Gastroesophageal sphincter (tissue), 4 donors: ENCODE results near the gene CDC42BPB. TPM values are rescaled to one million over a fixed set of nuclear protein-coding genes. Genes with fewer than 3 reads are reported as not detected.
A peak's percentile ranks its signal among the peaks of the same experiment; 100 is the strongest.

ENCODE experiments used
- ATAC-seq: fragments of 150-250 bp; one replicate; pipeline ENCODE4 v1.9.1; 2016; ENCODE audit warnings: mild to moderate bottlenecking, moderate library complexity
- H3K27ac ChIP-seq, 4 donors: fragments of 200-600 bp; sonication (generic) in 3 of 4; 1 replicate in 3 of 4; 2 replicates in 1 of 4; pipeline ENCODE4 v1.5.1; 2016 to 2019
- H3K27me3 ChIP-seq: fragments of 200-600 bp; sonication (generic); one replicate; pipeline ENCODE4 v1.5.1; 2019
- H3K36me3 ChIP-seq, 2 donors: fragments of 200-600 bp; sonication (generic); one replicate each; pipeline ENCODE4 v1.5.1; 2019; ENCODE audit warnings: control low read depth in 1 of 2
- H3K4me1 ChIP-seq, 3 donors: fragments of 200-600 bp; sonication (generic); 1 replicate in 2 of 3; 2 replicates in 1 of 3; pipeline ENCODE4 v1.5.1; 2016 to 2019; ENCODE audit warnings: control low read depth in 2 of 3
- H3K4me3 ChIP-seq, 2 donors: fragments of 200-600 bp; sonication (generic); one replicate each; pipeline ENCODE4 v1.5.1; 2019; ENCODE audit warnings: mild to moderate bottlenecking in 1 of 2, moderate library complexity in 1 of 2
- H3K9me3 ChIP-seq, 3 donors: fragments of 200-600 bp; sonication (generic); one replicate each; pipeline ENCODE4 v1.5.1; 2017 to 2019; ENCODE audit warnings: control low read depth in 2 of 3
- EP300 ChIP-seq: sonication (generic); formaldehyde crosslinking; IDR thresholded peaks from one replicate; pipeline ENCODE4 v1.6.1; 2017; ENCODE audit warnings: antibody characterized with exemption, mild to moderate bottlenecking
- POLR2A ChIP-seq, 2 donors: fragments of 450-650 bp; IDR thresholded peaks; one replicate each; pipeline ENCODE4 v1.6.1; 2017; ENCODE audit warnings: antibody characterized with exemption in 2 of 2, mild to moderate bottlenecking in 2 of 2, moderate library complexity in 1 of 2
- POLR2AphosphoS5 ChIP-seq: sonication (generic); formaldehyde crosslinking; IDR thresholded peaks from one replicate; pipeline ENCODE4 v1.6.1; 2017; ENCODE audit warnings: antibody characterized with exemption
- WGBS, 2 donors: methylation state at CpG; one replicate each; pipeline ENCODE4 v1.1.5; 2018; ENCODE audit warnings: low coverage in 1 of 2; 5-methylcytosine and 5-hydroxymethylcytosine counted together
- total RNA-seq, 4 donors: library from RNA; depleted of rRNA; stranded (reverse); fragments of >200 nt; gene quantifications; one replicate each; pipeline ENCODE4 v1.1.0, GENCODE V29; 2016
- TF ChIP-seq, protein P1 (sequence below), 4 experiments: fragments of 200-600 bp in 2 of 4; fragments of 450-650 bp in 2 of 4; sonication (generic) in 1 of 4; IDR thresholded peaks; one replicate each; pipeline ENCODE4 v1.5.1; 2017 to 2019; ENCODE audit warnings: antibody characterized with exemption in 4 of 4, mild to moderate bottlenecking in 2 of 4, moderate library complexity in 2 of 4

Gene CDC42BPB
- total RNA-seq, 4 donors from 2014 or later, result 86.7 to 151 (median 97.3) TPM

DNA sequence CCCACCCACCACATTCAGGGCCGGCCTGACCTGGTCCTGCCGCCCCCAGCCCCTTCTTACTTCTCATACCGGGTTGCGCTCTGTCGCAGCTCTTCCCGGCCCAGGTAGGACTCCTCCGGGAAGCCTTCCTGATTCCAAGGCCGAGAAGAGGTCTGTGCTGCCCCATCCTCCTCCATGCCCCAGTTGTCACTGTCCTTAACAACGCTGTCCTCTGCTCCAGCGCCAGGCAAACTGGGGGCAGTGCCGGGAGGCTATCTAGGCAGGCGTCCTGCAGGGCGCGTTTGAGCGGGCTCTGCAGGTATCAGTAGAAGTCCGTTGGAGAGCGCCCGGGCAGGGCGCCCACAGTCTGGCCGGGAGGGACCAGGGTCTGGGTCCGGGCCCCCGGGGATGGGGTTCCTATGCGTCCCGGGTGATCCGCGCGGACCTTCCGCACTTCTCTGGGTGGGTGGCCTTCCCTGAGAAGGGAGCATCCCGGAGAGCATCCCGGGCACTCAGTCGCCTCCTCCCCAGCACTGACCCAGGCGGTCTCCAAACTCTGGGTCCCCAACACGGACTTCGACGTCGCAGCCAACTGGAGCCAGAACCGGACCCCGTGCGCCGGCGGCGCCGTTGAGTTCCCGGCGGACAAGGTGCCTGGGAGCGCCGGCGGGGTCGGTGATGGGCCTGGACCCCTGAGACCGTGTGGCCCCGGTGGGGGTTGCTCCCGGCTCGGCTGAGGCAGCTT lies 134.0 kb downstream of the CDC42BPB start:
- Histone ChIP-seq H3K4me1 (peaks cover under 1 to 25% (median 13%) of the 10 kb centered on the region in 3 donors), H3K27me3 (peaks cover 77% of the 10 kb centered on the region), H3K27ac (no peak overlapping the region), H3K9me3 (no peaks in the 10 kb centered on the region), H3K36me3 (no peaks in the 10 kb centered on the region), H3K4me3 (peak overlapping the region in 1 of 2 donors; percentile 40)
- no peak for ATAC-seq
- TF ChIP-seq POLR2A (IDR thresholded peaks at IDR 0.05) (no peak), EP300 (no peak)
- WGBS, 2 donors, result 0% methylated on average over 1 to 6 of the region's 53 CpGs

DNA sequence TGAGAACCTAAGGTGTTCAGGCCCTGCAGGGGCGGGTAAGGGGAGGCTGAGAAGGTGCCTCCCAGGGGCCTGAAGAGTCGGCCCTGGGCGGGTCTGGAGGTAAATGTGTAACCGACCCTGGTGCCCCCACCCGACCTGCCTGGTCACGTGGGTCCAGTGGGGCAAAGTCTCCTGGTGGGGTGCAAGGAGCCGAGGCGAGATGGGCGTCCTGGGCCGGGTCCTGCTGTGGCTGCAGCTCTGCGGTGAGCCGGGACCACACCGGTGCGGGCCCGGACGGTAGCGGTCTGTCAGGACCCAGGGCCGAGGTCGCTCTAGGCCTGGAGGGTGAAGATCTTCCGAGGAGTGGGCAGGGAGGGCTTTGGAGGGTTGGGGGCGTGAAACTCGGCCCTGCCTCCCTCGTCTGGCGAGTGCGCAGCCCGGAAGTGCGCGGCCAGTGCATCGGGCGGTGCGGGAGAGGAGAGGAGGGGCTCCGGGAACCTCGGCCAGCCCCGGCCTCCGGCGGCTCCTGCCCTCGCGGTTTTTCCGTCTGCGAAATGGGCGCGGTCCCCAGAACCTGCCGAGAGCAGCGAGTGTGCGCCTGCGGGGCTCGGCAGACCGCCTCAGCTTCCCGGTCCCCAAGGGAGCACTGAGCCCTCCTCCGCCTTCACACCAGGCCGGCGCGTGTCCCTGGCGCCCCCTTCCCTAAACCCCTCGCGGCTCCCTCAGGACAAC lies 134.7 kb downstream of the CDC42BPB start, which contains the start of gene AMN:
Gene AMN (plus strand): TSS at position 174 of the 711 bp plus-strand sequence. CDS start 26 bp downstream, at position 200.
- Histone ChIP-seq H3K4me3 (peak within 1 kb of the TSS in 1 of 2 donors; percentile 40), H3K27ac (no peak within 1 kb of the TSS), H3K4me1 (peaks cover 0 to 19% (median 8%) of the 10 kb centered on the region in 3 donors), H3K27me3 (peaks cover 70% of the 10 kb centered on the region), H3K36me3 (no peaks in the 10 kb centered on the region), H3K9me3 (no peaks in the 10 kb centered on the region)
- WGBS, 2 donors, result 3% methylated on average over 6 to 7 of the region's 56 CpGs
- ATAC-seq, result no peak
- TF ChIP-seq, protein P1, sequence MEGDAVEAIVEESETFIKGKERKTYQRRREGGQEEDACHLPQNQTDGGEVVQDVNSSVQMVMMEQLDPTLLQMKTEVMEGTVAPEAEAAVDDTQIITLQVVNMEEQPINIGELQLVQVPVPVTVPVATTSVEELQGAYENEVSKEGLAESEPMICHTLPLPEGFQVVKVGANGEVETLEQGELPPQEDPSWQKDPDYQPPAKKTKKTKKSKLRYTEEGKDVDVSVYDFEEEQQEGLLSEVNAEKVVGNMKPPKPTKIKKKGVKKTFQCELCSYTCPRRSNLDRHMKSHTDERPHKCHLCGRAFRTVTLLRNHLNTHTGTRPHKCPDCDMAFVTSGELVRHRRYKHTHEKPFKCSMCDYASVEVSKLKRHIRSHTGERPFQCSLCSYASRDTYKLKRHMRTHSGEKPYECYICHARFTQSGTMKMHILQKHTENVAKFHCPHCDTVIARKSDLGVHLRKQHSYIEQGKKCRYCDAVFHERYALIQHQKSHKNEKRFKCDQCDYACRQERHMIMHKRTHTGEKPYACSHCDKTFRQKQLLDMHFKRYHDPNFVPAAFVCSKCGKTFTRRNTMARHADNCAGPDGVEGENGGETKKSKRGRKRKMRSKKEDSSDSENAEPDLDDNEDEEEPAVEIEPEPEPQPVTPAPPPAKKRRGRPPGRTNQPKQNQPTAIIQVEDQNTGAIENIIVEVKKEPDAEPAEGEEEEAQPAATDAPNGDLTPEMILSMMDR (IDR thresholded peaks at IDR 0.05), result no peak
- TF ChIP-seq EP300 (no peak), POLR2AphosphoS5 (no peak), POLR2A (IDR thresholded peaks at IDR 0.05) (no peak)

DNA sequence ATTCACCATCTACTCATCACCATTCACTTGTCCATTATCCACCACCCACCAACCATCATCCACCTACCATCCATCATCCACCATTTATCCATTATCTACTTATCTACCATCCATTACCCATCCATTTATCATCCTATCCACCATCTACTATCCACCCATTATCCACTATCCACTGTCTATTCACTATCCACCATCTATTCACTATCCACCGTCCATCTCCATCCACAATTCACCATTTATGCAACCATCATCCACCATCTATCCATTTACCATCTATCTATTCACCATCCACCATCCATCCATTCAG lies 136.4 kb downstream of the CDC42BPB start:
- WGBS, 2 donors, result 100% methylated on average over 1 of the region's 1 CpG
- H3K36me3 ChIP-seq, result no peaks in the 10 kb centered on the region

DNA sequence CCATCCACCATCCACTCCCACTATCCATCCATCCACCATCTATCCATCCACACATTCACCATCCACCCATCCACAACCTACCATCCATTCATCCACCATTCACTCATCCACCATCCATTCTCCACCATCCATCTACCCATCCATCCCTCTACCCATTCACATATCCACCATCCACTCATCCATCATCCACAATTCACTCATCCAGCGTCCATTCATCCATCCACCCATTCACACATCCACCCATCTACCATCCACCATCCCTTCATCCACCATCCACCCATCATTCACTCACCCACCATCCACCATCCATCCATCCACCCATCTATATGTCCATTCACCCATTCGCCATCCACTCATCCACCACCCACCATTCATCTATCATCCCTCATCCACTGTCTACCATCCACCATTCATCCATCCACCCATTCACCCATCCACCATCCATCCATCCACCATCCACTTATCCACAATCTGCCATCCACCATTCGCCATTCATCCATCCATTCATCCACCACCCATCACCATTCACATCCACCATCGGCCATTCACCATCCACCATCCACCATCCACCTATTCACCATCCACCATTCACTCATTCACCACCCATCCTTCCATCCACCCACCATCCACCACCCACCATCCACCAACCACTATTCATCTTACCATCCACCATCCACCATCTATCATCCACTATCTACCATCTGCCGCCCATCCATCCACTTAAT lies 136.9 kb downstream of the CDC42BPB start:
- ATAC-seq, result no peak
- Histone ChIP-seq H3K4me1 (peaks cover 0 to 19% (median 8%) of the 10 kb centered on the region in 3 donors), H3K27ac (no peak overlapping the region), H3K27me3 (peaks cover 49% of the 10 kb centered on the region), H3K9me3 (no peaks in the 10 kb centered on the region), H3K36me3 (no peaks in the 10 kb centered on the region), H3K4me3 (no peak overlapping the region)
- WGBS, 2 donors, result 97 to 98% methylated on average over 5 of the region's 5 CpGs
- TF ChIP-seq, protein P1 (IDR thresholded peaks at IDR 0.05), result no peak

More for the DNA sequence above, 136.4 kb downstream of the CDC42BPB start:
- ATAC-seq, result no peak
- TF ChIP-seq POLR2AphosphoS5 (no peak), POLR2A (IDR thresholded peaks at IDR 0.05) (no peak), EP300 (no peak)
- TF ChIP-seq, protein P1 (IDR thresholded peaks at IDR 0.05), result no peak
- no peaks in the 10 kb centered on the region for H3K9me3 ChIP-seq
- H3K27me3 ChIP-seq, result peaks cover 54% of the 10 kb centered on the region
- peaks cover 0 to 19% (median 8%) of the 10 kb centered on the region in 3 donors for H3K4me1 ChIP-seq
- no peak overlapping the region for H3K27ac ChIP-seq
- no peak overlapping the region for H3K4me3 ChIP-seq

DNA sequence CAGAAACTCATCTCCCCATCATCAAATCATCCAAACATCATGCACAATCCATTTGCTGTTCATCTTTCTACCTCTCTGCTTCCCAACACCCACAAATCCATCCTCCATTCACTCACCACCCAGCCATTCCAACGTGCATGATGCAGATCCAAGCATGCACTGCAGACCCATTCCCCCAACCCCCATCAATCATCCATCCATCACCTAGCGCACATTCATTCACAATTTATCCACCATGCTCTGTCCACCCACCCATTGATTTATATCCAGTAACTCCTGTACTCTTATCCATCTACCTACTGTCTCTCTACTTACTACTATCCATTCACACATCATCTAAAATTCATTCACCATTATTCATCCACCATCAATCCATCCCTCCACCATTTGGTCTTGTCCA lies 138.9 kb downstream of the CDC42BPB start:
- peaks cover 29% of the 10 kb centered on the region for H3K27me3 ChIP-seq
- TF ChIP-seq EP300, result no peak
- no peak for TF ChIP-seq POLR2AphosphoS5
- WGBS, 2 donors, result 52 to 61% methylated on average over 2 of the region's 2 CpGs
- H3K36me3 ChIP-seq, result no peaks in the 10 kb centered on the region
- no peak overlapping the region for H3K4me3 ChIP-seq
- H3K4me1 ChIP-seq, result peaks cover 0 to 11% (median 6%) of the 10 kb centered on the region in 3 donors
- no peaks in the 10 kb centered on the region for H3K9me3 ChIP-seq
- no peak overlapping the region for H3K27ac ChIP-seq
- no peak for ATAC-seq
